ENCODE data around the gene CHRNA9. TPM values are rescaled to one million over a fixed set of nuclear protein-coding genes. Genes with fewer than 3 reads are reported as not detected.

Gene CHRNA9
- total RNA-seq, 1 experiment from 2014 or later = not detected

DNA sequence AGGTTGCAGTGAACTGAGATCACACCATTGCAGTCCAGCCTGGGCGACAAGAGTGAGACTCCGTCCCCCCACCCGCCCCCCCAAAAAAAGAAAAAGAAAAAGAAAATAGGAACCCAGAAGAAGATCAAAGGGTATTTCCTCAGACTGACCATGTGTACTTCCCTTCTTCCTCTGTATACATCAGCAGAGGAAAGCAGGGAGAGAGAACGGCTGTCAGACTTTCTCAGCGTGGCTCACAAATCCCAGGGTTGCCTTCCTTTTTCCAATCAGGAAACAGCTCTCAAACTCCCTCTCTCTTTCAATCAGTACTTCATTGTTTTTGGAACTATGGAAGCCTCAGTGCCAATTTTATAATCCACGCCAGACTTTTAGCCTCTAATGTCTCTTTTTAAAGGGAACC, 59.1 kb downstream of the CHRNA9 start:
- H3K9me3 Mint-ChIP-seq (ENCODE audit: low read depth, unreplicated experiment) = no peaks in the 10 kb centered on the region
- DNase-seq = no peak
- BruUV-seq (replicated peaks) = no TSS peak
- no peaks in the 10 kb centered on the region for H3K27me3 Mint-ChIP-seq (ENCODE audit: unreplicated experiment)
- H3K27ac Mint-ChIP-seq (ENCODE audit: unreplicated experiment) = no peak overlapping the region
- no peaks in the 10 kb centered on the region for H3K36me3 Mint-ChIP-seq (ENCODE audit: insufficient read depth, unreplicated experiment)
- intact Hi-C loops (cut with micrococcal nuclease; ENCODE audit: unreplicated experiment) = no loop called here
- TF ChIP-seq, protein P1, sequence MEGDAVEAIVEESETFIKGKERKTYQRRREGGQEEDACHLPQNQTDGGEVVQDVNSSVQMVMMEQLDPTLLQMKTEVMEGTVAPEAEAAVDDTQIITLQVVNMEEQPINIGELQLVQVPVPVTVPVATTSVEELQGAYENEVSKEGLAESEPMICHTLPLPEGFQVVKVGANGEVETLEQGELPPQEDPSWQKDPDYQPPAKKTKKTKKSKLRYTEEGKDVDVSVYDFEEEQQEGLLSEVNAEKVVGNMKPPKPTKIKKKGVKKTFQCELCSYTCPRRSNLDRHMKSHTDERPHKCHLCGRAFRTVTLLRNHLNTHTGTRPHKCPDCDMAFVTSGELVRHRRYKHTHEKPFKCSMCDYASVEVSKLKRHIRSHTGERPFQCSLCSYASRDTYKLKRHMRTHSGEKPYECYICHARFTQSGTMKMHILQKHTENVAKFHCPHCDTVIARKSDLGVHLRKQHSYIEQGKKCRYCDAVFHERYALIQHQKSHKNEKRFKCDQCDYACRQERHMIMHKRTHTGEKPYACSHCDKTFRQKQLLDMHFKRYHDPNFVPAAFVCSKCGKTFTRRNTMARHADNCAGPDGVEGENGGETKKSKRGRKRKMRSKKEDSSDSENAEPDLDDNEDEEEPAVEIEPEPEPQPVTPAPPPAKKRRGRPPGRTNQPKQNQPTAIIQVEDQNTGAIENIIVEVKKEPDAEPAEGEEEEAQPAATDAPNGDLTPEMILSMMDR (IDR thresholded peaks at IDR 0.05; ENCODE audit: unreplicated experiment) = no peak
- H3K4me1 Mint-ChIP-seq (ENCODE audit: low read depth, unreplicated experiment) = peaks cover 10% of the 10 kb centered on the region
- no peak overlapping the region for H3K4me3 Mint-ChIP-seq (ENCODE audit: low read depth, unreplicated experiment)
- CTCF ChIA-PET = interaction anchor here (0.5 kb wide), 1 partner anchor 292 kb away, joined by 3 read pairs; no protein-coding TSS in a partner anchor

GRCh38 chr4:40395166-40395900, 60.2 kb downstream of the CHRNA9 start:
- intact Hi-C loops (cut with micrococcal nuclease; ENCODE audit: unreplicated experiment) = no loop called here
- Mint-ChIP-seq H3K27ac (ENCODE audit: unreplicated experiment) (no peak overlapping the region), H3K9me3 (ENCODE audit: low read depth, unreplicated experiment) (no peaks in the 10 kb centered on the region), H3K27me3 (ENCODE audit: unreplicated experiment) (no peaks in the 10 kb centered on the region), H3K36me3 (ENCODE audit: insufficient read depth, unreplicated experiment) (no peaks in the 10 kb centered on the region), H3K4me3 (ENCODE audit: low read depth, unreplicated experiment) (no peak overlapping the region), H3K4me1 (ENCODE audit: low read depth, unreplicated experiment) (peaks cover 10% of the 10 kb centered on the region)
- CTCF ChIA-PET = interaction anchor here (0.6 kb wide), 1 partner anchor 220 kb away, joined by 3 read pairs; no protein-coding TSS in a partner anchor
- BruUV-seq (replicated peaks) = no TSS peak
- TF ChIP-seq, protein P1 (IDR thresholded peaks at IDR 0.05; ENCODE audit: unreplicated experiment) = no peak
- DNase-seq = no peak

- Mint-ChIP-seq H3K27me3 (ENCODE audit: unreplicated experiment) (no peaks in the 10 kb centered on the region), H3K36me3 (ENCODE audit: insufficient read depth, unreplicated experiment) (no peaks in the 10 kb centered on the region), H3K4me1 (ENCODE audit: low read depth, unreplicated experiment) (peaks cover 10% of the 10 kb centered on the region), H3K27ac (ENCODE audit: unreplicated experiment) (no peak overlapping the region), H3K4me3 (ENCODE audit: low read depth, unreplicated experiment) (no peak overlapping the region), H3K9me3 (ENCODE audit: low read depth, unreplicated experiment) (no peaks in the 10 kb centered on the region)
- peak; percentile 60 for DNase-seq
- CTCF ChIA-PET = no interaction called here
- BruUV-seq (replicated peaks) = no TSS peak
- TF ChIP-seq, protein P1 (IDR thresholded peaks at IDR 0.05; ENCODE audit: unreplicated experiment) = no peak
- intact Hi-C loops (cut with micrococcal nuclease; ENCODE audit: unreplicated experiment) = no loop called here
Measured at GRCh38 chr4:40395908-40396793, 61.0 kb downstream of the CHRNA9 start.

GRCh38 chr4:40399578-40399977, 64.4 kb downstream of the CHRNA9 start:
- TF ChIP-seq, protein P1 (IDR thresholded peaks at IDR 0.05; ENCODE audit: unreplicated experiment) = no peak
- DNase-seq = no peak
- H3K4me1 Mint-ChIP-seq (ENCODE audit: low read depth, unreplicated experiment) = peaks cover 20% of the 10 kb centered on the region
- intact Hi-C loops (cut with micrococcal nuclease; ENCODE audit: unreplicated experiment) = no loop called here
- no TSS peak for BruUV-seq (replicated peaks)
- no peak overlapping the region for H3K27ac Mint-ChIP-seq (ENCODE audit: unreplicated experiment)
- H3K36me3 Mint-ChIP-seq (ENCODE audit: insufficient read depth, unreplicated experiment) = peaks cover 8% of the 10 kb centered on the region
- CTCF ChIA-PET = no interaction called here
- no peaks in the 10 kb centered on the region for H3K27me3 Mint-ChIP-seq (ENCODE audit: unreplicated experiment)
- H3K9me3 Mint-ChIP-seq (ENCODE audit: low read depth, unreplicated experiment) = no peaks in the 10 kb centered on the region
- H3K4me3 Mint-ChIP-seq (ENCODE audit: low read depth, unreplicated experiment) = no peak overlapping the region

All from Calu3 (cell line).